Panc1 (cell line): ENCODE data around the gene NIPA2. TPM values are rescaled to one million over a fixed set of nuclear protein-coding genes. Genes with fewer than 3 reads are reported as not detected.
A peak's percentile ranks its signal among the peaks of the same experiment; 100 is the strongest.

Source experiments
- ATAC-seq: fragments of 200-7000 bp; cut with Tn5 transposase; 2 replicates; pipeline ENCODE4 v1.9.1; 2020; ENCODE audit warnings: mild to moderate bottlenecking, moderate library complexity
- Bru-seq: library from RNA; stranded (reverse); fragments of 400-500 nt; gene quantifications from one replicate; lab custom pipeline; 2021; lab: Mats Ljungman, UMichigan
- BruChase-seq, 2 experiments: library from RNA; stranded (reverse); fragments of 400-500 nt; gene quantifications; one replicate each; lab custom pipeline; 2021; lab: Mats Ljungman, UMichigan
- BruUV-seq: library from RNA; stranded (reverse); fragments of 400-500 nt; replicated peaks from 2 replicates; lab custom pipeline; 2021; lab: Mats Ljungman, UMichigan
- CTCF ChIA-PET: fragments of 300-600 bp; sonication (Branson Sonifier 250); formaldehyde crosslinking; loops from one replicate; lab custom pipeline; 2022; ENCODE audit warnings: antibody characterized with exemption; lab: Charles Lee
- POLR2A ChIA-PET: fragments of 300-600 bp; sonication (Branson Sonifier 250); formaldehyde crosslinking; loops from one replicate; lab custom pipeline; 2022; ENCODE audit warnings: antibody characterized with exemption; lab: Charles Lee
- DNase-seq: peaks from one replicate; pipeline ENCODE4 v3.0.0-alpha.2; 2010; ENCODE audit warnings: low read depth, low spot score
- H3K27ac ChIP-seq: 2 replicates; pipeline ENCODE4 v1.5.1; 2011; ENCODE audit warnings: mild to moderate bottlenecking, low read length, inconsistent platforms
- H3K27me3 ChIP-seq: fragments of 200-500 bp; sonication (Bioruptor generic); 2 replicates; pipeline ENCODE4 v1.6.0; 2014; ENCODE audit warnings: low read length, inconsistent platforms; ENCODE audit not compliant: control insufficient read depth, insufficient read depth
- H3K36me3 ChIP-seq: fragments of 200-500 bp; sonication (Bioruptor generic); 2 replicates; pipeline ENCODE4 v1.5.1; 2014; ENCODE audit warnings: inconsistent platforms, mild to moderate bottlenecking, low read length, moderate library complexity; ENCODE audit not compliant: control insufficient read depth, insufficient read depth
- H3K4me1 ChIP-seq: 2 replicates; pipeline ENCODE4 v1.5.1; 2011; ENCODE audit warnings: inconsistent platforms, mild to moderate bottlenecking, low read length, moderate library complexity; ENCODE audit not compliant: control insufficient read depth, insufficient read depth
- H3K4me3 ChIP-seq, 2 experiments: 2 replicates each; pipeline ENCODE4 v1.5.1; 2011 to 2012; ENCODE audit warnings: low read depth in 2 of 2, low read length in 2 of 2, mild to moderate bottlenecking in 2 of 2, inconsistent platforms in 1 of 2, moderate library complexity in 1 of 2
- H3K9me3 ChIP-seq: fragments of 200-500 bp; sonication (Bioruptor generic); 2 replicates; pipeline ENCODE4 v1.5.1; 2014; ENCODE audit warnings: low read depth, mild to moderate bottlenecking, inconsistent platforms, low read length, moderate library complexity; ENCODE audit not compliant: control insufficient read depth, insufficient read depth
- CTCF ChIP-seq: fragments of 450-650 bp; IDR thresholded peaks from 2 replicates; pipeline ENCODE4 v1.5.1; 2017; ENCODE audit warnings: mild to moderate bottlenecking
- POLR2AphosphoS5 ChIP-seq: IDR thresholded peaks from 2 replicates; pipeline ENCODE4 v1.6.1; 2012; ENCODE audit warnings: mild to moderate bottlenecking, low read depth, low read length, moderate library complexity
- SIN3A ChIP-seq: IDR thresholded peaks from 2 replicates; pipeline ENCODE4 v1.6.1; 2012; ENCODE audit warnings: low read depth, mild to moderate bottlenecking, low read length, moderate library complexity, borderline replicate concordance; ENCODE audit not compliant: insufficient read depth
- TCF7L2 ChIP-seq: IDR thresholded peaks from 2 replicates; pipeline ENCODE4 v1.6.1; 2011; ENCODE audit warnings: mild to moderate bottlenecking, low read depth, low read length, inconsistent platforms
- in situ Hi-C: cut with HindIII; loops from 2 replicates; pipeline ENCODE4 v1.10.0; 2016; ENCODE audit warnings: low sequenced_read_pairs, low pct_unique_long_range_greater_than_20kb
- intact Hi-C: fragments of 100-400 bp; cut with micrococcal nuclease; formaldehyde crosslinking; loops from one replicate; pipeline ENCODE4 v1.10.0; 2022; ENCODE audit not compliant: unreplicated experiment
- long read RNA-seq: library from polyadenylated mRNA; unstranded; transcript quantifications from one replicate; pipeline ENCODE4 v2.0.0, GENCODE V29; 2021; ENCODE audit not compliant: unreplicated experiment
- polyA plus RNA-seq: library from polyadenylated mRNA; unstranded; fragments of >200 nt; gene quantifications from one replicate; pipeline ENCODE4 v1.2.1, GENCODE V29; 2012; ENCODE audit warnings: missing spikeins; ENCODE audit not compliant: insufficient read length
- total RNA-seq: library from RNA; stranded (reverse); gene quantifications from one replicate; pipeline ENCODE4 v1.2.1, GENCODE V29; 2021; ENCODE audit not compliant: unreplicated experiment
- TF ChIP-seq, protein P1 (sequence below), 2 experiments: IDR thresholded peaks; 2 replicates each; pipeline ENCODE4 v1.6.1; 2011 to 2012; ENCODE audit warnings: low read depth in 2 of 2, control low read depth in 1 of 2, low read length in 1 of 2, mild to moderate bottlenecking in 1 of 2, moderate library complexity in 1 of 2; ENCODE audit not compliant: insufficient read depth in 1 of 2

Gene NIPA2
- total RNA-seq (94.8 TPM), Bru-seq, nascent RNA (percentile 86 among the genes with signal in this experiment), BruChase-seq, experiment 1, labeled RNA remaining after a 2-hour chase (percentile 88 among the genes with signal in this experiment), BruChase-seq, experiment 2, labeled RNA remaining after a 6-hour chase (percentile 95 among the genes with signal in this experiment)
- 83.6 TPM for polyA plus RNA-seq
- long read RNA-seq, transcript NIPA2-205 (5 exons, 1,412 nt): minor isoform, 10 of 282 reads
- long read RNA-seq, transcript NIPA2-201 (8 exons, 3,233 nt): minor isoform, 20 of 282 reads
- long read RNA-seq, transcript NIPA2-203 (6 exons, 2,280 nt): major isoform, 85 of 282 reads
- long read RNA-seq, transcript NIPA2-204 (7 exons, 3,130 nt): minor isoform, 29 of 282 reads
- long read RNA-seq, partial matches to known transcripts: 26 of 282 reads
- long read RNA-seq, other reads (novel, unspliced or antisense): 112 of 282 reads

GRCh38 chr15:22838292-22839042, at the start of gene NIPA2:
TSS of gene NIPA2 (plus strand) at chr15:22838666. CDS start at chr15:22851732, 13,066 bp downstream.
- peak within 1 kb of the TSS; percentile 53 to 98 for H3K4me3 ChIP-seq
- in situ Hi-C loops: no loop called here
- TF ChIP-seq TCF7L2: no peak
- peak; percentile 79 for TF ChIP-seq POLR2AphosphoS5
- TF ChIP-seq CTCF: no peak
- TF ChIP-seq SIN3A: no peak
- H3K9me3 ChIP-seq: no peaks in the 10 kb centered on the region
- H3K27ac ChIP-seq: peak within 1 kb of the TSS; percentile 95
- ChIA-PET CTCF (no interaction called here), POLR2A (interaction anchor here (0.6 kb wide), 2 partner anchors 36 to 55 kb away, joined by 3 to 4 read pairs; no protein-coding TSS in a partner anchor)
- peak; percentile 96 for ATAC-seq
- no peaks in the 10 kb centered on the region for H3K27me3 ChIP-seq
- intact Hi-C loops: no loop called here
- BruUV-seq: no TSS peak
- no peaks in the 10 kb centered on the region; the same call in 1 of the 2 replicates for H3K36me3 ChIP-seq
- peak; percentile 91 for DNase-seq
- peaks cover 4% of the 10 kb centered on the region; the same call in 1 of the 2 replicates for H3K4me1 ChIP-seq

- intact Hi-C loops: no loop called here
Measured at GRCh38 chr15:22794063-22794462, 44.4 kb upstream of the NIPA2 start.

More at GRCh38 chr15:22794063-22794462, 44.4 kb upstream of the NIPA2 start:
- Histone ChIP-seq H3K4me3 (no peak overlapping the region), H3K4me1 (peaks cover 13% of the 10 kb centered on the region), H3K36me3 (no peaks in the 10 kb centered on the region), H3K27me3 (no peaks in the 10 kb centered on the region), H3K27ac (no peak overlapping the region), H3K9me3 (no peaks in the 10 kb centered on the region)
- no peak for ATAC-seq
- BruUV-seq: no TSS peak
- in situ Hi-C loops: no loop called here
- TF ChIP-seq, protein P1, sequence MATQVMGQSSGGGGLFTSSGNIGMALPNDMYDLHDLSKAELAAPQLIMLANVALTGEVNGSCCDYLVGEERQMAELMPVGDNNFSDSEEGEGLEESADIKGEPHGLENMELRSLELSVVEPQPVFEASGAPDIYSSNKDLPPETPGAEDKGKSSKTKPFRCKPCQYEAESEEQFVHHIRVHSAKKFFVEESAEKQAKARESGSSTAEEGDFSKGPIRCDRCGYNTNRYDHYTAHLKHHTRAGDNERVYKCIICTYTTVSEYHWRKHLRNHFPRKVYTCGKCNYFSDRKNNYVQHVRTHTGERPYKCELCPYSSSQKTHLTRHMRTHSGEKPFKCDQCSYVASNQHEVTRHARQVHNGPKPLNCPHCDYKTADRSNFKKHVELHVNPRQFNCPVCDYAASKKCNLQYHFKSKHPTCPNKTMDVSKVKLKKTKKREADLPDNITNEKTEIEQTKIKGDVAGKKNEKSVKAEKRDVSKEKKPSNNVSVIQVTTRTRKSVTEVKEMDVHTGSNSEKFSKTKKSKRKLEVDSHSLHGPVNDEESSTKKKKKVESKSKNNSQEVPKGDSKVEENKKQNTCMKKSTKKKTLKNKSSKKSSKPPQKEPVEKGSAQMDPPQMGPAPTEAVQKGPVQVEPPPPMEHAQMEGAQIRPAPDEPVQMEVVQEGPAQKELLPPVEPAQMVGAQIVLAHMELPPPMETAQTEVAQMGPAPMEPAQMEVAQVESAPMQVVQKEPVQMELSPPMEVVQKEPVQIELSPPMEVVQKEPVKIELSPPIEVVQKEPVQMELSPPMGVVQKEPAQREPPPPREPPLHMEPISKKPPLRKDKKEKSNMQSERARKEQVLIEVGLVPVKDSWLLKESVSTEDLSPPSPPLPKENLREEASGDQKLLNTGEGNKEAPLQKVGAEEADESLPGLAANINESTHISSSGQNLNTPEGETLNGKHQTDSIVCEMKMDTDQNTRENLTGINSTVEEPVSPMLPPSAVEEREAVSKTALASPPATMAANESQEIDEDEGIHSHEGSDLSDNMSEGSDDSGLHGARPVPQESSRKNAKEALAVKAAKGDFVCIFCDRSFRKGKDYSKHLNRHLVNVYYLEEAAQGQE (IDR thresholded peaks at IDR 0.05; ENCODE audit: insufficient read depth in 1 of 2, low read depth in 2 of 2, low read length in 1 of 2): no peak
- TF ChIP-seq SIN3A: no peak
- TF ChIP-seq POLR2AphosphoS5: no peak
- TF ChIP-seq CTCF: no peak
- TF ChIP-seq TCF7L2: no peak
- POLR2A ChIA-PET: no interaction called here
- CTCF ChIA-PET: no interaction called here
- no peak for DNase-seq
